Hepatocyte (in vitro differentiated cells): Measurements from ENCODE around the gene MBNL1. TPM values are rescaled to one million over a fixed set of nuclear protein-coding genes. Genes with fewer than 3 reads are reported as not detected.

ENCODE experiments used
- DNase-seq: peaks from one replicate; pipeline ENCODE4 v3.0.0-alpha.2; 2016; ENCODE audit warnings: low spot score
- H2AFZ ChIP-seq: fragments of 200-600 bp; sonication (generic); 2 replicates; pipeline ENCODE4 v1.6.0; 2016; ENCODE audit warnings: antibody characterized with exemption, mild to moderate bottlenecking
- H3K27ac ChIP-seq: fragments of 200-600 bp; sonication (generic); 2 replicates; pipeline ENCODE4 v1.5.1; 2016; ENCODE audit warnings: mild to moderate bottlenecking
- H3K27me3 ChIP-seq: fragments of 200-600 bp; sonication (generic); 2 replicates; pipeline ENCODE4 v1.6.1; 2016
- H3K36me3 ChIP-seq: fragments of 200-600 bp; sonication (generic); replicated peaks from 2 replicates; pipeline ENCODE4 v1.5.1; 2016; ENCODE audit warnings: low read depth; ENCODE audit not compliant: insufficient read depth
- H3K4me1 ChIP-seq: fragments of 200-600 bp; sonication (generic); 2 replicates; pipeline ENCODE4 v1.5.1; 2016; ENCODE audit warnings: mild to moderate bottlenecking, moderate library complexity; ENCODE audit not compliant: insufficient read depth
- H3K4me2 ChIP-seq: fragments of 200-600 bp; sonication (generic); 2 replicates; pipeline ENCODE4 v1.6.0; 2016
- H3K4me3 ChIP-seq: fragments of 200-600 bp; sonication (generic); 2 replicates; pipeline ENCODE4 v1.5.1; 2016; ENCODE audit warnings: mild to moderate bottlenecking
- H3K79me2 ChIP-seq: fragments of 200-600 bp; sonication (generic); 2 replicates; pipeline ENCODE4 v1.6.0; 2017; ENCODE audit warnings: mild to moderate bottlenecking
- H3K9me2 ChIP-seq: fragments of 200-600 bp; sonication (generic); replicated peaks from 2 replicates; pipeline ENCODE4 v1.6.0; 2017; ENCODE audit warnings: mild to moderate bottlenecking; ENCODE audit not compliant: insufficient read depth
- H3K9me3 ChIP-seq: fragments of 200-600 bp; sonication (generic); 2 replicates; pipeline ENCODE4 v1.5.1; 2016; ENCODE audit warnings: low read depth, mild to moderate bottlenecking
- H4K20me1 ChIP-seq: fragments of 200-600 bp; sonication (generic); 2 replicates; pipeline ENCODE4 v1.6.0; 2016; ENCODE audit warnings: mild to moderate bottlenecking; ENCODE audit not compliant: insufficient read depth, poor library complexity, severe bottlenecking
- CTCF ChIP-seq: fragments of 200-600 bp; sonication (generic); IDR thresholded peaks from 2 replicates; pipeline ENCODE4 v1.5.1; 2016; ENCODE audit warnings: antibody characterized with exemption, mild to moderate bottlenecking; ENCODE audit not compliant: poor library complexity
- EZH2 ChIP-seq: fragments of 200-600 bp; sonication (generic); IDR thresholded peaks from 2 replicates; pipeline ENCODE4 v1.6.1; 2016; ENCODE audit warnings: antibody characterized with exemption, mild to moderate bottlenecking, borderline replicate concordance
- EZH2phosphoT487 ChIP-seq: fragments of 200-600 bp; sonication (generic); IDR thresholded peaks from one replicate; pipeline ENCODE4 v1.6.1; 2018; ENCODE audit warnings: antibody characterized with exemption, mild to moderate bottlenecking, low read depth, moderate library complexity; ENCODE audit not compliant: unreplicated experiment, severe bottlenecking
- WGBS: methylation state at CpG from one replicate; pipeline ENCODE4 v1.1.6; 2016; ENCODE audit warnings: low lambda C conversion rate; ENCODE audit errors: missing lambda C conversion rate; 5-methylcytosine and 5-hydroxymethylcytosine counted together
- polyA plus RNA-seq: library from polyadenylated mRNA; unstranded; fragments of >200 nt; fragmentation: Nextera tagmentation; extraction: Ambion mirVana; gene quantifications from 2 replicates; pipeline ENCODE4 v1.2.1, GENCODE V29; 2016
- total RNA-seq: library from RNA; depleted of rRNA; stranded (reverse); fragments of >200 nt; gene quantifications from 2 replicates; pipeline ENCODE4 v1.2.3, GENCODE V29; 2014

MBNL1 gene
- total and polyA plus RNA-seq, 2 experiments from 2014 or later: 20.5 to 104 TPM

GRCh38 chr3:152471814-152472671, 203.3 kb downstream of the MBNL1 start:
- Histone ChIP-seq H3K36me3 (no peaks in the 10 kb centered on the region), H4K20me1 (no peaks in the 10 kb centered on the region), H3K9me2 (no peaks in the 10 kb centered on the region), H3K4me3 (no peak overlapping the region), H3K27me3 (no peaks in the 10 kb centered on the region), H3K4me1 (no peaks in the 10 kb centered on the region), H3K27ac (no peak overlapping the region), H3K9me3 (no peaks in the 10 kb centered on the region), H3K4me2 (peak overlapping the region; percentile 43), H2AFZ (peak overlapping the region; percentile 9), H3K79me2 (no peaks in the 10 kb centered on the region)
- DNase-seq: peak; percentile 49
- WGBS: 76% methylated on average over 15 of the region's 15 CpGs
- TF ChIP-seq CTCF (peak; percentile 65), EZH2phosphoT487 (no peak)

- TF ChIP-seq EZH2 (no peak), CTCF (no peak), EZH2phosphoT487 (no peak)
- Histone ChIP-seq H3K9me2 (no peaks in the 10 kb centered on the region), H2AFZ (no peak overlapping the region), H3K4me3 (no peak overlapping the region), H3K9me3 (no peaks in the 10 kb centered on the region), H3K27me3 (no peaks in the 10 kb centered on the region), H4K20me1 (no peaks in the 10 kb centered on the region), H3K79me2 (no peaks in the 10 kb centered on the region), H3K36me3 (no peaks in the 10 kb centered on the region), H3K4me1 (no peaks in the 10 kb centered on the region), H3K27ac (no peak overlapping the region), H3K4me2 (no peak overlapping the region)
- 91% methylated on average over 3 of the region's 3 CpGs for WGBS
- no peak for DNase-seq
Measured at GRCh38 chr3:152472672-152472954, 203.9 kb downstream of the MBNL1 start.

- Histone ChIP-seq H3K4me2 (no peak overlapping the region), H3K27ac (no peak overlapping the region), H3K9me2 (no peaks in the 10 kb centered on the region), H3K4me3 (no peak overlapping the region), H3K27me3 (no peaks in the 10 kb centered on the region), H2AFZ (no peak overlapping the region), H3K36me3 (no peaks in the 10 kb centered on the region), H4K20me1 (no peaks in the 10 kb centered on the region), H3K4me1 (no peaks in the 10 kb centered on the region), H3K79me2 (no peaks in the 10 kb centered on the region), H3K9me3 (peaks cover 3% of the 10 kb centered on the region)
- WGBS: 72% methylated on average over 2 of the region's 2 CpGs
- DNase-seq: peak; percentile 63
- TF ChIP-seq EZH2phosphoT487 (no peak), CTCF (peak; percentile 64), EZH2 (no peak)
Measured at GRCh38 chr3:152474585-152474984, 205.9 kb downstream of the MBNL1 start.
